Epithelial cell of proximal tubule (primary cell): Measurements from ENCODE around the gene MTF2. TPM values are rescaled to one million over a fixed set of nuclear protein-coding genes. Genes with fewer than 3 reads are reported as not detected.

ENCODE experiments used
- DNase-seq: peaks from one replicate; pipeline ENCODE4 v3.0.0-alpha.2; 2011; ENCODE audit warnings: low read depth
- H3K4me3 ChIP-seq: 2 replicates; pipeline ENCODE4 v1.5.1; 2011; ENCODE audit warnings: low read depth, mild to moderate bottlenecking, low read length
- CTCF ChIP-seq: conservative IDR thresholded peaks from 2 replicates; pipeline ENCODE4 v1.5.1; 2012; ENCODE audit warnings: low read depth, mild to moderate bottlenecking, low read length
- total RNA-seq: library from RNA; depleted of rRNA; stranded (reverse); fragments of >200 nt; gene quantifications from 2 replicates; pipeline ENCODE4 v1.2.3, GENCODE V29; 2015

Gene MTF2
- total RNA-seq, 1 donor from 2014 or later = 26.3 TPM

- DNase-seq = no peak
- peak within 1 kb of the TSS; percentile 95 for H3K4me3 ChIP-seq
- no peak for TF ChIP-seq CTCF
Measured at GRCh38 chr1:93180723-93181613, 101.9 kb downstream of the MTF2 start, which contains the start of gene CCDC18. Gene CCDC18, plus strand, starts transcription at chr1:93180724. Its CDS starts 2,638 bp downstream, at chr1:93183362.

GRCh38 chr1:93186667-93187066, 107.6 kb downstream of the MTF2 start:
- H3K4me3 ChIP-seq = no peak overlapping the region
- TF ChIP-seq CTCF = no peak
- DNase-seq = no peak

Other genes with a start within 250 kb of the MTF2 start
- 1,372 and 1,899 TPM in 2 replicates for gene RPL5, start 247.2 kb upstream of the MTF2 start, total RNA-seq
- gene DIPK1A, start 117.8 kb upstream of the MTF2 start, total RNA-seq = 1.8 and 3.1 TPM in 2 replicates
- gene TMED5, start 101.1 kb downstream of the MTF2 start, total RNA-seq = 40.1 and 59.8 TPM in 2 replicates
- 14.7 and 16.2 TPM in 2 replicates for gene CCDC18, start 101.4 kb downstream of the MTF2 start, total RNA-seq